HG03520 (cell line): ENCODE data around the gene GPRIN3.
A peak's percentile ranks its signal among the peaks of the same experiment; 100 is the strongest.
"Not testable (repeated sequence)": the region's sequence is repeated elsewhere in the genome, so short reads cannot be mapped to it uniquely, and the experiment has no call there.

Experiments used
- ATAC-seq: cut with Tn5 transposase; IDR thresholded peaks from one replicate; pipeline ENCODE4 v1.9.1; 2021; ENCODE audit warnings: mild to moderate bottlenecking, moderate library complexity; ENCODE audit not compliant: unreplicated experiment

Gene GPRIN3

DNA sequence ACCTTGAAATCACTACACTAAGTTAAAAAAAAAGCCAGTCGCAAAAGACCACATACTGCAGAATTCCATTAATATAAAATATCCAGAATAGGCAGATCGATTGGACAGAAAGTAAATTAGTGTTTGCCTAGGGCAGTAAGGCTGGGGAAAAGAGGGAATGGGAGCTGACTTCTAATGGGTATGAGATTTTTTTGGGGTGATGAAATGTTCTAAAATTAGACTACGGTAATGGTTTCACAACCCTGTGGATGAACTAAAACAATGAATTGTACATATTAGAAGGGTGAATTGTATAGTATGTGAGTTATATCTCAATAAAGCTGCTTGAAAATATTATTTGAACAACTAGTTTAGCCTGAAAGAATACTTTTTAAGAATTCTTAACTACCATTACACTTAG is 6.7 kb upstream of the GPRIN3 start:
- ATAC-seq, result no peak

DNA sequence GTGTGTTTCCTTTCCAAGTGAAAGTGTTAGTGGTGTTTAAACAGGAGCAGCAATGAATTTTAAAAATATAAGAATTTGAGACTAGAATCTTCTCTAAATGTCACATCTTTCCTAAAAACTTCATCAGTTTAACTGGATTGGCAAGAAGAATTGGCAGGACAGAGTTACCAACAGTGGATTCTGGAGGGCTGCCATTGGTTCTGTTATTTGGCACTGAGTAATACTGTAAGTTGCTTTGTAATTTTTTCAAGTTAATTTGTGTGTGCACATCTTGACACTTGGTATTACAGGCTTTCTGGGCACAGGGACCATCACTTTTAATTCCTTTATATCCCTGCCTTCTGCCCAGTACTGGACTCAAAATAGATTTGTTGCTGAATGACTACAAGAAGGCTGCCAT is 4.5 kb upstream of the GPRIN3 start:
- ATAC-seq, result no peak

DNA sequence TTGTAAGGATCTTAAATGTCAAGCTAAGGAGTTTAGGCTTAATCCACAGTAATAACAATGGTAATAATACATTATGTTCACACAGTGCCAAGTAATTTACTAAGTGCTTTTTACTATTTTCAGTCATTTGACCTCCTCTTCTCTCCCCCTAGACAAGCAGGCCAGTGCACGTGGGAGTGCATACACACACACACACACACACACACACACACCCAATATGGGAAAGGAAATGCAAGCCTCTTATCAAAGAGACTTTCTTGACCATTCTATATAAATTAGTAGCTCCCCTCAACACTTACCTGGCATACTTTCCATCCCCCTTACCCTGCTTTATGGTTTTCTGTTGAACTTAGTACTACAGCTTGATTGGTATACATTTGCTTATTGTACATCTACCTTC is 3.8 kb upstream of the GPRIN3 start:
- no peak for ATAC-seq

DNA sequence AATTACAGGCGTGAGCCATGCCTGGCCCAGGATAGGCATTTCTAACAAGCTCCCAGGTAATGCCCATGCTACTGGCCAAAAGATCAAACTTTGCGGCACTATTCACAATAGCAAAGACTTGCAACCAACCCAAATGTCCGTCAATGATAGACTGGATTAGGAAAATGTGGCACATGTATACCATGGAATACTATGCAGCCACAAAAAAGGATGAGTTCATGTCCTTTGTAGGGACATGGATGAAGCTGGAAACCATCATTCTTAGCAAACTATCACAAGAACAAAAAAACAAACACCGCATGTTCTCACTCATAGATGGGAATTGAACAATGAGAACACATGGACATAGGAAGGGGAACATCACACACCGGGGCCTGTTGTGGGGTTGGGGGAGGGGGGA is 1.6 kb upstream of the GPRIN3 start:
- not testable (repeated sequence) for ATAC-seq

DNA sequence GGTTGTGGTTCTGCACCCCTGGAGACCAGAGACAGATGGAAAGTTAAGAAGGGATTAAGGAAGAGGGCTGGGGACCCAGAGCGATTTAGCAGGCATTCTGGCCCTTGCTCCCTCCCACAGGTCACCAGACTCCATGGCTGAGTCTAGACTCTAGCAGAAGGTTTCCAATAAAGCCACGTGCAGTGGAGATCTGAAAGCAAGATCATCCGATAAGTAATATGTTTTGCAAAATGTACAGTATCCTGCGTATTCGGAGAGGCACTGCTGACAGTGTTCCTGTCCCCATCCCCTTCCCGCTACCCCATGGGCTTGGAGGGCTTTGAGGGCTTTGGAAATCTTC is 531 bp upstream of the GPRIN3 start:
- no peak for ATAC-seq

DNA sequence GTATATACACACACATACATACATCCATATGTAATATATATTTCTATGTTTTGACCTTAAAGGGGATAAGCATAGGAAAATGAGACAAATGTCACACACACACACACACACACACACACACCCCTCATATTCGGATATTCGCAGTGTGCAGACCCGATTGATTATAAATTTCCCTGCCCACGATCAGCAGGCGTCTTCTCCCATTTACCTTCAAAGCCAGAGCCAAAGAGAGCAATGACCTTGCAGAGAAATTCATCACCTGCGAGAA is 488 bp downstream of the GPRIN3 start:
- no peak for ATAC-seq

DNA sequence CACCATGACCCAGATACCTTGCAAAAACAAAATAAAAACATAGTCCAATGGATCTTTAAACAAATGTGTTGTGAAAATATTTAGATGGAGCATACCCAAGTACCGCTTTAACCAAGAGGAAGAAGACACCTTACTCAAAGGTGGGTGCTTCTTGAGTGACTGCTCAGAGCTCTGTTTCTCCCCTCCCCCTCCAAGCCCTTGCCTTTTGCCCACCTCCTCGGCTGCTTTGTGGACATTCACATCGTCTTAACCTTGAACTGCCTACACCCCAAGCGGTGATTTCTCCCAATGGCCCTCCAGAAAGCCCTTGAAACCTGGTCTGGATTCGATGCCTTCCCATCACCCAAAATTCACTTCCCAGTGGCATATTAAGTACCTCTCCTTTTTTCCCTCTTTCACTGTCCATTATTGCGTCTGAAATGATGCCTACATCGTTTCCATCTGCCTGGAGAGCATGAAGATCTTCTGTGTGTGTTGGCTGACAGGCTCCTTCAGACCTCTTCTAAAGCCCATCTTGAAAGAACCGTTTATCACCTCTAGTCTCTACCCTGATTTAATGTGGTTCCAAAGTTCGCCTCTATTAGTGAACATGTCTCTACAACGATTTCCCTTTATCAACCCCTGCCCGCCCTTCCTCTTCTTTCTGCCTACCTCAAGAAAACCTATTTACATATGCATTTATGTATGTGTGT is 968 bp downstream of the GPRIN3 start:
- ATAC-seq, result no peak

DNA sequence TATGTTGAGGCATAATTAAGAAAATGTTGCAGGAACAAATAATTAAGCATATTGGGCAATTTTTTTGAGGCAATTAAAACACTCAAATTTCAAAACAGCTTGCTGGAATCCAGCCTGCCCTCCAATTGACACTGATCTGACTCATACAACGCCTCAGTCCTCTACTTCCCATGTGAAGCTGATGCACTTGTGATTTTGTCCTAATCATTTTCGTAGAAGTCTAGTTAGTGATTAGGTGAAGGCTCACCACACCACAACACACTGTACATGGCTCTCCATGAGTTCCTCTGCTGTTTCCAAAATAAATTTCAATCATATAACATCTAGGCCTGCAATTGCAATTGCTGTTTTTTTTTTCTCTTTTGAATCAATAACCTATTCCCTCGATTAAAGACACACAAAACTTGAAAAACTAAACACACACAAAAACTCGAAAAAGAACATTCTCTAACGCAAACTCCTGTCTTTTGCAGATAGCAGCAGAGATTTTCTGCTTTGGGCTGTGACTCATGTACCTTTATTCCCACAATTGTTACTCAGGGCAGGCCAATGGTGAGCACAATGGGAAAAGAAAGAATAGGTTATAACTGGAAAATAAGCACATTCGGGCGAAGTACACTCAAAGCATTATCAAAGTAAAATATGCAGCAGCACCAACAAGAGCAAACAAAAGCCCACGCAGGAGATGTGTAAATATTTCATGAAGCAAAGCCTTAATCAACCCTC is 1.7 kb downstream of the GPRIN3 start:
- no peak for ATAC-seq

DNA sequence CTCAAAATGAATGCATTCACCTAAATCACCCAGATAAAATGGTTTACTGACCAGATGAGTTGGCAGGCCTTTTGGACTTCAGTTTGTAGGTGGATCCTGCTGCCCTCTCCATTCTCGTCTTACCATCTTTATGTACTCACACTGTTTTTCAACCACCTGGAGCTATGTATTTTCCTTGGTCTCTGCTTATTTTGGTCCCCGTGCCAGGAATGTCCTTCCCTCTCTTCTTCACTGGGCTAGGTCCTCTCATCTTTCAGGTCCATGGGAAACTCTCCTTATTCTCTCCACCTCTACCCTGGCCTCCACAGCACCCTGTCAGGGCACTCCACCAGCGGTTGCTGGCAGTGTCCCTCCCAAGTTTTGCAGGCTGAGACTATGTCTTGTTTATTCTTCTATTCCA is 2.6 kb downstream of the GPRIN3 start:
- ATAC-seq, result no peak

DNA sequence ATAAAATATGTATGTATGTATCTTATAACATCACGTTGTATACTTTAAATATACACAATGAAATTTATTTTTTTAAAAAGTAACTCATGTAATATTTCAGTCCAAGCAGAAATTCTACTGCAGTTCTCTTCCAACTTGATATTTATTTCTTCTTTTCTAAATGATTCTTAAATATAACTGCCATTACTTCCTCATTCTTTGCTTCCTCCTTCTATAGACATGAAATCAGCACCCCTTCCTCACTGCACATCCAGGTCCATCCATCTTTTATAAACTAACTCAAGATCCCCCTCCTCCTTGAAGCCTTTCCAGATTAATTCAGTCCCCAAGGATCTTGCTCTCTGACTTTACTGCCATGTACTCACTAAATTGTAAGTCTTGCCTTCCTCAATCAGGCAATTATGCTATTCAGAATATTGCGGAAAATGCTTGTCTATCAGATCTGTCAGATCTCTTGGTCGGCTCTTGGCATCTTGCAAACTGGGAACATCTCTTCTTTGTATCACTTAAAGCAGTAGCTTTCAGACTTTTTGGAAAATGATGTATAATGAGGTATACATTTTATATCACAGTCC is 3.7 kb downstream of the GPRIN3 start:
- no peak for ATAC-seq

DNA sequence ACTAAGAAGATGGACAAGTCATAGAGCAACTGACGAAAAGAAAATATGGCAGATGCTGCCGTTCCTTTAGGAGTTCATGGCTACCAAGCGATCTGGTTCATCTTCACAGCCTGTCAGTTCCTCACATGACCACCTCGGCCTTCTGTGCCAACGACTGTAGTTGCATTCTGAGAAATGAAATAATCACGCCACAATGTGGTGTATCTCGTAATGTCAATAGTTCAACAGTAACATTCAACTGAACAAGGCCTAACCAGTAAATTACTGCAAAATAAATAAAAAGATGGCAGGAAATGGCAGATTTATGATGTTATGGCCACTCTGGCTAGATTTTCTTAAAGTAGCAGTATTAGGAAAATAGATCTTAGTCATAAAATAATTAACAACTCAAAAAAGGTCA is 4.4 kb downstream of the GPRIN3 start:
- ATAC-seq, result no peak

DNA sequence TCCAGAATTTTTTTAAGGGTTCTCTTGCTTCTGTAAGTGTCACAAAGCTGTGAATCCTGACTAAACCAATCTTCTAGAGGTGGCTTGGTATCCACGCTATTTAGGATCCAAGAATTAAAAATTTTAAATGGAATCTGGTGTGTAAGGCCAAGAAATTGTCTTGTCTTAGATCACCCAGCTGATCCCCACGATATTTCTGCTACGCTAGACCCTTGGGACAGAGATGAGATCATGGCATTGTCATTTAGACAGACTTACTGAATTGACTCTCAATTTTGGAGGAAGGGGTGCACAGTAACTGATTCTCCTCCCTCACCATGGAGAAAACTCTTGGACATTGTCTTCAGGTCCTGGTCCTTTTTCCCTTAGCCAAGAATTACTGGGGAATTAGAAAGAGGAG is 5.7 kb downstream of the GPRIN3 start:
- ATAC-seq, result no peak

DNA sequence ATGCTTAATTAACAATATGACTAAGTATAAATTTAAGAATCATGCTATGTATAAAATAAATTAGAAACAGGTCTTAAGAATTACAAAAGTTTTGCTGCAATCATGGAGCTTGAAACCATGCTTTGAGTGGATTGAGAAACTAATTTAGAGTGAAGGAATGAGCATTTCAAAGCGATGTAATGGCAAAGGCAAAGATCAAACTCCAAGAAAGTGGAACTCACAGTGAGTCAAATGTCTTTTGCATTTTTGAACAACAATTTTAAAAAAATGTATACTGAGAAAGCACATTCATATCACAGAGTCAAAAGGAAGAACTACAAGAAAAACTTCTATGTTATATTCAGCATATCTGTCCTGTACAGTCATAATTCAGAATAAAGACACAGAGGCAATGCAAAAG is 6.6 kb downstream of the GPRIN3 start:
- no peak for ATAC-seq

DNA sequence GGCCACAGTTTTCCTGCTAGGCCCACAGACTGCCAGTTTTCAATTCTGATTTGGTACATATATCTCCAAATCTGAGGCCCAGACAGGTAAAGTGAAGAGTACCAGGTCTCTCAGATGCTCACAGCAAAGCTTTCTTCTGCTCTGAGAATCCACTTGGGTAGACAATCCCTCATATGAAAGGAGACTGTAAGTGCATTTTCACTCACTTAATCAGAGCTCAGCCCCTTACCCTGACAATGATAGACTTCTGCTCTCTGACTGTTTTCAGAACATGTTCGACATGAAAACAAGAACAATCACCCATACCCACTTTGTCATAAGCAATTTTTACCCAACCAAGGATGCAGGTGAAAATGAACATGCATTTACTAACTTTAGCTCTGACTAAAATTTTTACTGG is 7.1 kb downstream of the GPRIN3 start:
- ATAC-seq, result no peak

DNA sequence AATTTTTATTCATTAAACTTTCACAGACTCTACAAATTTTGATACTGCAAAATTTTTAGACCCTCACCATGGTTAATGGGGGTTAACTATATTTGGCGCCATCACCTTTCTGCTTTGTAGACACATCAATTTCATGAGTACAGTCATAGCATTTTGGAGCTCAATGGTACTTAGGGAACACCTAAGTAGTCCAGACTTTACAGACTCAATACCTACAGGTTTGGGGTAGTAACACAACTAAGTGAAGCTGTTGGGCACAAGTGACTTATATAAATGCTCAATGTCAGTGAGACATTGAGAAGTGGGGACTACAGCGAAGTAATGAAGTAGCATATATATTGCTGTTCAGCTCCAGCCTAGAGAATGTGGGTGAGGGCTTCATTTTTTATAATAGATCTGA is 7.5 kb downstream of the GPRIN3 start:
- ATAC-seq, result no peak

DNA sequence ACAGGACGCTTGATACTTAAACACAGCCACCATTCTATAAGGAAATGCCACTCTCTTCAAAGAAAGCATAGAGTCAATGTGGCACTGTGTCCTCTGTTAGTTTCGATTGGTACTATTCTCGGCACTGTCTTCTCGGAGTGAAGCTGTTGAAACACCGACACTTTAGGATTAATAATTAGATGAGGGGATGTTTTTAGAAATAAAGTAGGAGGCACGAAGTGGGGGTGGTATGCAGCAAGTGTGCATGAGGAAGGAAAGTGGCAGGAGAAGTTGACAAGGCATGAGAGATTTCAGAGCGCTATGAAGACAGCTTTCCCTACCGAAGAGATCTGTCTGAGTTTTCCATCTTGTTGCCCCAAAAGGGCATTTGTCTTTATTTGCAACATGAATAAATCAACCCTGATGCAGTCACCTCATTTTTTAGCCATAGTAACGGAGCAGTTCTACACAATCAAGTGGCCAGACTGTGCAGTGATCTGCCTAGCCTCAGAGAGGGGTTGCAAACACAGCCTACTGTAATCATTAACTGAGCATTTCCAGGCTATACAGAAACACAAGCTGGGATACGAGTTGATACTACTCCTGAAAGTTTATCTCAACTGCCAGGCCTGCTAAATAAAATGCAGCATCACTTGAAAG is 8.3 kb downstream of the GPRIN3 start:
- peak; percentile 31 for ATAC-seq

DNA sequence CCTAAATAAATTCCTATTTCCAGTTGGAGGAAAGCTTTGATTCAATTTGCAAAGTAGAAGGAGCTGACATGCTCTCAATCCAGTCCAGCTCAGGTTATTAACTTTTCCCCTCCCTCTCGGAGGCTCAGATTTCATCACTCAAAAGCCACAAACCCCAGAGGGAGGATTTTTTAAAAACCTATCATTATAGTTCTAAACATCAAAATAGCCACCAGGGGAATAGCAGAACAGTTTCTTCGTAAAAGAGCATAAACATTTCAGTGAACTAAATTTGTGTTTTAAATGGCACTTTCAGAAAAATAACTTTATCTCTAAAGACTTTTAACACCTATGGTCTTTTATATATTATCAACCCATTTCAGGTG is 8.8 kb downstream of the GPRIN3 start:
- no peak for ATAC-seq

DNA sequence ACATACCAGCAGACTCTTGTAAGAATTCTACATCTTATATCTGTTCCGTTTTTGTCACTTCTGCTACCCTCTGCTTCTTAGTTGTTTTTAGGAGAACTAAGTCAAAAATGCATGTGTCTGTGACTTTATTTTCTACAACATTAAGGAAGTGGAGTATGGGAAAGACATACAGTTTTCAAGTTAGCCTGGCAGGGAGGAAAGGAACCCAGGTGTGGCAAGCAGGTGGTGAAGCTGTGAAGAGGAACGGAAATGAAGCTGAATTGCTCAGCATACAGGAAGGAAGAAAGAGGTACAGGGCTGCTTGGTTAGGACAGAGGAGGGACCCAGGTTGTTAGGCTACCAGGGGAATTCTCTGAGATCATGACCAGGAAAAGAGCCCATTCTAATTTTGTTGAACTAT is 9.4 kb downstream of the GPRIN3 start:
- peak; percentile 25 for ATAC-seq

DNA sequence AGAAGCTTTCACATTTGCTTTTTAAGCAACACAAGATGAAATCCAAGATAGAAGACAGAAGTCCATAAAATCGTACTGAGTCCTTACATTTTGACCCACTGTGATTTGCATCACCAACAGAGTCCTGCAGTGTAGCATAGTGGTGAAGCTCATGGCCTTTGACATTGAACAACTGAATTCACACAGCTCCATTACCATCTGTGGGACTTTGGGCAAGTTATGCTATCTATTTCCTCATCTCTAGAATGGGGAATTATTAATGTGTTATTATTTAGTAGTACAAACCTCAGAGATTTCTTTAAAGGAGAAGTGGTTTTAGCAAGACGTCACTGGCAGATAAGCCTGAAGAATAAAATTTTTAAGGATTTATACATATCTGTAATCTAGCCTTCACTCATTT is 10.7 kb downstream of the GPRIN3 start:
- ATAC-seq, result no peak

DNA sequence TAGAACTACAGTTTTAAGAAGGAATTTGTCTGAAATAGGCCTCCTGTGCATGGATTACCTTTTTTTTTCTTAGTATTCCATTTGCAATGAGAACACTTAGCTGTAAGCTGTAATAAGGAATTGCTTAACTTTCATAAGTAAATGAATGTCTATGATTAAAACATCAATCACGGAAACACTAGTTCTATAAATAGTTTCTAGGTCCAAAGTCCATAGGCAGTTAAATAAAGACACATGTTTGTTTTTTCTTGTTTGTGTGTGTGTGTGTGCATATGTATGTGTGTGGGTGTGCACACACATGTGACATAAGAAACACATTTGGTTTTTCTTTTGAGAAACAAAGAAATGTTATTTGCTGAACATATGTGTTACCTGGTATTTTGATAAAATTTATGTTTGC is 11.2 kb downstream of the GPRIN3 start:
- ATAC-seq, result no peak

DNA sequence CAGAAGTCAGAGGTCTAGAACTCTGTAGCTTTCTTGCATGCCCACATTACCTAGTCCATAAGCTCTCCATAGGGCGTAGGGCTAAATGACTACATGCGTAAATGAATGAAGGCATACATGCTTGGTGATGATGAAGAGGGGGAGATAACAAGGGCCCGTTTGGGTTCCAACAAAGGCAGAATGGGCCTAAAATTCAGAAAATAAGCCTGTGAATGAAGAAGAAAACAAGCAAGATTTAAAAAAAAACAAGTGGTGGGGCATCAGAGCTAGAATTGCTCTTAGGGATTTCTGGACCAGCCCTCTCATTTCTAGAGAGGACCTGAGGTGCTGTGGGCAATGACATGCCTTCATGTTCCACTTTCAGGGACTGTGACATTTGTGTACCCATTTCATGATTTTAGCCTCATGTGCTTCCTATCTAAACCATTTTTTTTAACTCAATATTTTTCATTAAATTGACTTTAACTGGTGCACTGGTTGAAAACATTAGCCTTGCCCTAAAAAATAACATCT is 12.1 kb downstream of the GPRIN3 start:
- ATAC-seq, result no peak

DNA sequence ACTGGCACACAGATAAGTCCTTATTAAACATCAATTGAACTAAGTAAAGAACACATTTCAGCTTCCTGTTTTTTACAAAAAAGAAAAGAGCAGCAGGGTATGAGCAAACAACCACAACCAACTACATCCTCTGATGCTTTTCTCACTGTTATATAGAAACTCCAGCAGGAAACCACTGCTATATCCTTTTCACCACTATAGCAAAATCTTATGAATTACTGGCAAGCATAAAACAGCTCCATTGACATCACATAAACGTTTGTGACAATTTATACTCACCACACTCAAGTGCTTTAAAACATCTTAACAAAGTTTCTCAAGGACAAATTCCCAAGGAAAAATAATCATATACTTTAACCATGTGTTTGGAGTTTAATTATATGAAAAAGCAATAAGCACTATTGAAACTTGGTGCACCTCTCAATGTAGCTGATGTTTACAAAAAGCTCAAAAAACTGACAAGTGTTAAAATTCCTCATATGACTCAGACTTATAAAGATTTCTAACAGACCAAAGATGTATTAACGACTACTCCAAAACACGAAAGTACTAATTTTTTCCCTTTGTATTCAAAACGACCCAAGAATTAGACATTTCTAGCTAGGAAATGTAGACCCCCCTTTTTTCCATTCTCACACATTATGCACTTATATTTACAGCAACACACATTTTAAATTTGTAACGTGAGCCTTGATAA is 12.9 kb downstream of the GPRIN3 start:
- ATAC-seq, result peak; percentile 70
